Brain microvascular endothelial cell (primary cell): Measurements from ENCODE around the gene DAZAP1.

Experiments
- DNase-seq: peaks from one replicate; pipeline ENCODE4 v3.0.0-alpha.2; 2020
- H3K27ac ChIP-seq: fragments of 250-450 bp; sonication (Bioruptor Pico); 2 replicates; pipeline ENCODE4 v1.5.1; 2020; ENCODE audit warnings: mild to moderate bottlenecking, moderate library complexity
- H3K27me3 ChIP-seq: fragments of 250-450 bp; sonication (Bioruptor Pico); replicated peaks from 2 replicates; pipeline ENCODE4 v1.5.1; 2020; ENCODE audit warnings: mild to moderate bottlenecking
- H3K36me3 ChIP-seq: fragments of 250-450 bp; sonication (Bioruptor Pico); replicated peaks from 2 replicates; pipeline ENCODE4 v1.5.1; 2020; ENCODE audit warnings: mild to moderate bottlenecking
- H3K4me3 ChIP-seq: 2 replicates; pipeline ENCODE4 v1.5.1; 2011; ENCODE audit warnings: low read depth, mild to moderate bottlenecking, control low read depth, low read length, moderate library complexity
- CTCF ChIP-seq: IDR thresholded peaks from 2 replicates; pipeline ENCODE4 v1.5.1; 2011; ENCODE audit warnings: low read depth, mild to moderate bottlenecking, moderate library complexity, low read length, control low read depth, inconsistent platforms; ENCODE audit errors: missing control alignments
- in situ Hi-C: cut with HindIII; loops from 2 replicates; pipeline ENCODE4 v1.10.0; 2017; ENCODE audit warnings: low sequenced_read_pairs, low pct_ligation_motif_present

DAZAP1 gene

DNA sequence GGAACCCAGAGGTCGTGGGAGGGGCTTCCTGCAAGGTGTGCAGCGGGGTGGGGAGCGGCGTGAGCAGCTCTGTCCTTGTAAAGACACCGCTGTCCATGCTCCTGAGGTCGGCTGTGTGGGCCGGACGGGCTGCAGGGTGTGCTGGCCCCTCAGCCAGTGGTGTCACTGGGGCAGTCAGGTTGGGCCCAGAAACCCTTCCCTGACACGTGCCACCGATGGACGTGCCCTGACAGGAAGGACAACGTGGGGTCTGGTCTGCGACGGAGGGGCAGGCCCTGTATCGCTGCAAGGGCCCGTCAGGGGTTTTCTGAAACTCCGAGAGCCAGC, 26.6 kb downstream of the DAZAP1 start:
- in situ Hi-C loops = no loop called here
- peaks cover 59% of the 10 kb centered on the region for H3K36me3 ChIP-seq

DNA sequence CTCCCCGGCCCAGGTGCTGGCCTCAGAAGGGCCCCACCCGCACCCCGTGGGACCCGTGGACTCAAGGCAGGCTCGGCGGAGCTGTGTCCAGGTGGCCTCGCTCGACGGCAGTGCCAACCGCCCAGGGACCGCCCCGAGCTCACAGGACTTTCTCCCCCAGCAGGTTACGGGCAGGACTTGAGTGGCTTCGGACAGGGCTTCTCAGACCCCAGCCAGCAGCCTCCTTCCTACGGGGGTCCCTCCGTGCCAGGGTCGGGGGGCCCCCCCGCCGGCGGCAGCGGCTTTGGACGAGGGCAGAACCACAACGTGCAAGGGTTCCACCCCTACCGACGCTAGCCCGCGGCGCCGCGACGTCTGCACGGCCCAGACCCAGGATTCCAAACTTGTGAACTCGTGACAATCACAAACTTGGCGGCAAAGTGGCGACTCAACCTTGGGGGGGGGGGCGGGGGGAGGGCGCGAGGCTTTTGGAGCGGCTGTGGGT, 27.2 kb downstream of the DAZAP1 start:
- no peak for TF ChIP-seq CTCF
- in situ Hi-C loops = no loop called here
- no peaks in the 10 kb centered on the region for H3K27me3 ChIP-seq
- no peak overlapping the region for H3K4me3 ChIP-seq
- peaks cover 53% of the 10 kb centered on the region for H3K36me3 ChIP-seq
- no peak for DNase-seq
- H3K27ac ChIP-seq = no peak overlapping the region

More for the DNA sequence above, 26.6 kb downstream of the DAZAP1 start:
- Histone ChIP-seq H3K27ac (no peak overlapping the region), H3K27me3 (no peaks in the 10 kb centered on the region), H3K4me3 (no peak overlapping the region)
- no peak for TF ChIP-seq CTCF
- no peak for DNase-seq

GRCh38 chr19:1435378-1435989, 28.1 kb downstream of the DAZAP1 start:
- DNase-seq = no peak
- H3K36me3 ChIP-seq = peaks cover 54% of the 10 kb centered on the region
- in situ Hi-C loops = no loop called here
- no peak overlapping the region for H3K27ac ChIP-seq
- TF ChIP-seq CTCF = no peak
- H3K27me3 ChIP-seq = no peaks in the 10 kb centered on the region
- no peak overlapping the region for H3K4me3 ChIP-seq

GRCh38 chr19:1437609-1438008, 30.2 kb downstream of the DAZAP1 start:
- no peaks in the 10 kb centered on the region for H3K27me3 ChIP-seq
- in situ Hi-C loops = no loop called here
- no peak for DNase-seq
- H3K27ac ChIP-seq = peak overlapping the region; percentile 93
- TF ChIP-seq CTCF = no peak
- H3K36me3 ChIP-seq = peaks cover 57% of the 10 kb centered on the region
- H3K4me3 ChIP-seq = no peak overlapping the region

DNA sequence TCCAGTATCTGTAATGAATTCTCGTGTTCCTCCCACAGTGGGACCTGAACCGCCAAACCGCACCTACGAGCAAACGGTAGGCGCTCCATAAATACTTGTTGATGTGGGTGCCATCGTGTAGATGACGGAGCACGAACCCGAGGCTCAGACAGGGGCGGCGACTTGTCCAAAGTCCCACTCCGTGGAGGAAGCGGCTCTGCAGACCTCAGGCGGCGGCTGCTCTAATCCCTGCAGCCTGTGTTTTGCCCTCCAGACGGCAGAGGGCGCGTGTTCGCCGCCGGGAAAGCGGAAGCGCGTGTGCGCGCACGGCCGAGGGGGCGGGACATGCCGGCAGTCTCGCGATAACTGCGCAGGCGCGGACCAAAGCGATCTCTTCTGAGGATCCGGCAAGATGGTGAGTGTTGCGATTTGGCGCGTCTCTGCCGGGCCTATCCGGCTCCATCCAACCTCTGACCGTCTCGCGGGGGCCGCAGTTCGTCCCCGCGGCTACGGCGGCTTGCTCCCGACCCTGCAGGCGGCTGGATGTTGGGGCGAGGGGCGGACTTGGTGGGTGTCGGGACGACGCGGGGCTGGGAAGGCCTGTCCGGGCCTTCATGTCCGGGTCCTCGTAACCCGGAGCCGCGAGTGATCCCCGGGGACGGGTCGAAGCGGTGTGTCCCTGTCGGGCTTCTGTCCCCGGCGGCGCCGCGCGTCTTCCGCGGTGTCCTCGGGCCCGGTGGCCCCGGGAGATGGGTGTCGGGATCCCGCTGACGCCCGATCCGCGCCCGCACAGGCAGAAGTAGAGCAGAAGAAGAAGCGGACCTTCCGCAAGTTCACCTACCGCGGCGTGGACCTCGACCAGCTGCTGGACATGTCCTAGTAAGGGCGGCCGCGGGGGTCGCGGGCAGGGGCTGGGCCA, 30.9 kb downstream of the DAZAP1 start, which contains the start of gene RPS15:
Gene RPS15 (plus strand): TSS at position 362 of the 898 bp plus-strand sequence. CDS start 30 bp downstream, at position 392.
- Histone ChIP-seq H3K4me3 (peak within 1 kb of the TSS; percentile 89), H3K36me3 (peaks cover 55% of the 10 kb centered on the region), H3K27me3 (no peaks in the 10 kb centered on the region), H3K27ac (peak within 1 kb of the TSS; percentile 93)
- DNase-seq = peak; percentile 85
- in situ Hi-C loops = no loop called here
- TF ChIP-seq CTCF = peak; percentile 96
